NAMALWA (cell line): Measurements from ENCODE around the gene GOLGA6L6.
"Not testable (repeated sequence)": the region's sequence is repeated elsewhere in the genome, so short reads cannot be mapped to it uniquely, and the experiment has no call there.

ENCODE experiments used
- DNase-seq: peaks from one replicate; pipeline ENCODE4 v3.0.0-alpha.2; 2015; ENCODE audit warnings: low spot score

GOLGA6L6 gene, protein sequence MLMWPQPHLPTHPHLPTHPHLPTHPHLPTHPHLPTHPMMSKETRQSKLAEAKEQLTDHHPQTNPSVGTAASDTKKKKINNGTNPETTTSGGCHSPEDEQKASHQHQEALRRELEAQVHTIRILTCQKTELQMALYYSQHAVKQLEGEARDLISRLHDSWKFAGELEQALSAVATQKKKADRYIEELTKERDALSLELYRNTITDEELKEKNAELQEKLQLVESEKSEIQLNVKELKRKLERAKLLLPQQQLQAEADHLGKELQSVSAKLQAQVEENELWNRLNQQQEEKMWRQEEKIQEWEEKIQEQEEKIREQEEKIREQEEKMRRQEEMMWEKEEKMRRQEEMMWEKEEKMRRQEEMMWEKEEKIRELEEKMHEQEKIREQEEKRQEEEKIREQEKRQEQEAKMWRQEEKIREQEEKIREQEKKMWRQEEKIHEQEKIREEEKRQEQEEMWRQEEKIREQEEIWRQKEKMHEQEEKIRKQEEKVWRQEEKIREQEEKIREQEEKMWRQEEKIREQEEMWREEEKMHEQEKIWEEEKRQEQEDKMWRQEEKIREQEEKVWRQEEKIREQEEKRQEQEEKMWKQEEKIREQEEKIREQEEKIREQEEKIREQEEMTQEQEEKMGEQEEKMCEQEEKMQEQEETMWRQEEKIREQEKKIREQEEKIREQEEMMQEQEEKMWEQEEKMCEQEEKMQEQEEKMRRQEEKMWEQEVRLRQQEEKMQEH

DNA sequence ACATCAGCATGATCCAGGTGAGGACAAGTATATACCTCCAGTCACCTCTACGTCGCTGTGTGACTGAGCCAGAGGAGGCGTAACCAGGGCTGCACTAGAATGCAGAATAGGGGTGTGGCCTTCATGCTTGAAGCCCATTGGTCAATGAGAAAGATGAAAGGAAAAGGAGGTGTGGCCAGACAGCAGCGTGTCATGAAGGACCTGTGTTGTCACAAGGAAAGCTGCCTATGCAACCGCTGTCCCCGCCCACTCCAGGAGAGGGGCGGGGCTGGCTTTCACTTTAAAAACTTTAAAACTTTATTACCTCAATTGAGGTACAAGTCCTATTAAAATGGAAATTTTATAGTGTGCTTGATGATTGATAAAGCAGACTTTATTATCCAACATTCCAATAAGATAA, at the start of gene GOLGA6L6:
Gene GOLGA6L6 (minus strand): TSS at position 101 of the 400 bp plus-strand sequence. CDS start 91 bp downstream, at position 10.
- not testable (repeated sequence) for DNase-seq

DNA sequence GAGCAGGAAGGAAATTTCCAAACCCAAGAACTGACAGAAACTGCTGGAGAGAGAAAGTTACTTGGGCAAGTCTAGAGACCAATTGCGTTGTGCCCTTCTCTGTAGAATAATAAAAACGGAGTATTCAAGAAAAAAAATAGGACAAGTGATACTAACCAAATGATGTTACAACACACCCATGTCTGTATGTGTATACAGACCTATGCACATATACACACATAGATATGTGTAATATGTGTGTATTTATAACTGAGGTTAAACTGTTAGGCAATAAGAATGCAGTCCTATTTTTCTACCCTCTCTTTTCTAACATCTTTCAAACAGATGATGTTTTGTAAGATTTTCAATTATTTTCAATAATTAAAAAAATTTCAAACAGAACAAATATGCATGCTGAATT, 48.5 kb upstream of the GOLGA6L6 start:
- not testable (repeated sequence) for DNase-seq

DNA sequence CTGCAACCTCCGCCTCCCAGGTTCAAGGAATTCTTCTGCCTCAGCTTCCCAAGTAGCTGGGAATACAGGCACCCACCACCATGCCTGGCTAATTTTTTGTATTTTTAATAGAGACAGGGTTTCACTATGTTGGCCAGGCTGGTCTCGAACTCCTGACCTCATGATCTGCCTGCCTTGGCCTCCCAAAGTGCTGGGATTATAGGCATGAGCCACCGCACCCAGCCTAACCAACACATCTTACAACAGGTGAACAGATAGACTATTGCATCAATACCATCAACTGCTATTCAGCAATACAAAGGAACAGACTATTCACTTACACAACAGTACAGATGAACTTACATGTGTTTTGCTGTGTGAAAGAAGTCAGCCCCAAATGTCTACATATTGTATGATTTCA, 45.2 kb upstream of the GOLGA6L6 start:
- not testable (repeated sequence) for DNase-seq

DNA sequence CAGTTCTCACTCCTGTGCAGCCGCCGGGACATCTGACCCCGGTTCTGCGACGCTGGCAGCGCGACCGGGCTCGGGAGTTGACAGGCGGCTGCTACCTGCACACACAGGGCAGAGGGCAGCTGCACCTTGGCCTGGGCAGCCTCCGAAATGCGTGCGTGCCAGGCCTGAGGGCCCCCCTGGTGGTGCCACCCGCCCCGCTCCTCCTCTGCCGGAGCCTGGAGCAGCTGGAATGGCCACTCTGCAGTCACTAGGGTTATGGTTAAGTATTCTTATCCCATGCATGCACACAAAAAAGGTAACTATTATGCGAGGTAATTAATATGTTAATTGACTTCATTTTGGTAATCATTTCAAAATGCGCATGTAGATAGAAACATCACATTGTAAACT, 41.1 kb upstream of the GOLGA6L6 start:
- DNase-seq = not testable (repeated sequence)

DNA sequence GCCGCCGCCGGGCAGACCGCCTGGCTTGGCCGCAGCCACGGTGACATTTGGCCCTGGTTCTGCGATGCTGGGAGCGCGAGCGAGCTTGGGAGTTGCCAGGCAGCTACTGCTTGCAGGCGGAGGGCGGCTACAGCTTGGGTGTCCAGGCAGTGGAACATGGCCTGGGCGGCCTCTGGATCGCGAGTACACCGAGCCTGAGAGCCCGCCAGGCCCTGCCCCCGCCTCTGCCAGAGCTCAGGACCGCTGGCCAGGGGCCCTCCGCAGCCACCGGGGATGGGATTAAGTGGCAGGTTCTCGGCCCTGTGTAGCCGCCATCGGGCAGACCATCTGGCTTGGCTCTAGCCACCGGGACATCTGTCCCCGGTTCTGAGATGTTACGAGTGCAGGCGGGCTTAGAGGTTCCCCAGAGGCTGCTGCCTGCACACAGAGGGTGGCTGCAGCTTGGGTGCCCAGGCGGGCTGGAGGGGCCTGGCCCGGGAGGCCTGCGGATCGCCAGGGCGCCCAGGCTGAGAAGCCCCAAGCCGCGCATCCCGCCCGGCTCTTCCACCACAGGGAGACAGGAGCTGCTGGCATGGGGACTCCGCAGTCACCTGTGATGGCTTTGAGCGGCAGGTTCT, 40.6 kb upstream of the GOLGA6L6 start:
- not testable (repeated sequence) for DNase-seq

DNA sequence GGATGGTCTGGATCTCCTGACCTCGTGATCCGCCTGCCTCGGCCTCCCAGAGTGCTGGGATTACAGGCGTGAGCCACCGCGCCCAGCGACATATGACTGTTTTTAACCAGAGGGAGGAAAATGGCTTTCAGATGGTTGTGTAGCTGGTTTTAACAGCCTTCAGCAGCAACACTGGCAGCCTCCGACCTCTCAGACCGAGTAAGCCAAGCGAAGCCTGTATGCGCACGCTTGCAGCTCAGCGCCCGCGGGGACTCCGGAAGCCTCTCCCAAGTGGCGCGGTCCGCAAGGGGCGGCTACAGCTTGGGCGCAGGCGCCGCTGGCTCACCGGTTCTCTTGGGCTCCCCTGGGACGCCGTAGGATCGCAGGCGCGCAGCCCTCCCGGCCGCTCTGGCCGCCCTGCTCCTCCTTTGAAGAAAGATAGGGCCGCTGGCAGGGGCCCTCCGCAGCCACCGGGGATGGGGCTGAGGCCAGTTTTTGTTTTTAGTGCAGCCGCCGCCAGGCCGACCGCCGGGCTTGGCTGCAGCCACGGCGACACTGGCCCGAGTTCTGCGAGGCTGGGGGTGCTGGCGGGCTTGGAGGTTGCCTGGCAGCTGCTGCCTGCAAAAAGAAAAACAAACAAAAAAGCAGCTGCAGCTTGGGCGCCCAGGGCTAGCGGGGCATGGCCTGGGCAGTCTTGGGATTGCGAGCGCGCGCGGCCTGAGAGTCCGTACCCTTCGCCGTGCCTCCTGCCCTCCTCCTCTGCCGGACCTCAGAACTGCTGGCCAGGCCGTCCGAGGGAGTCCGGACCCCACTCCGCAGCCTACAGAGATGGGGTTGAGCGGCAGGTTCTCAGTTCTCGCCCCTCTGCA, 39.9 kb upstream of the GOLGA6L6 start:
- DNase-seq = not testable (repeated sequence)

DNA sequence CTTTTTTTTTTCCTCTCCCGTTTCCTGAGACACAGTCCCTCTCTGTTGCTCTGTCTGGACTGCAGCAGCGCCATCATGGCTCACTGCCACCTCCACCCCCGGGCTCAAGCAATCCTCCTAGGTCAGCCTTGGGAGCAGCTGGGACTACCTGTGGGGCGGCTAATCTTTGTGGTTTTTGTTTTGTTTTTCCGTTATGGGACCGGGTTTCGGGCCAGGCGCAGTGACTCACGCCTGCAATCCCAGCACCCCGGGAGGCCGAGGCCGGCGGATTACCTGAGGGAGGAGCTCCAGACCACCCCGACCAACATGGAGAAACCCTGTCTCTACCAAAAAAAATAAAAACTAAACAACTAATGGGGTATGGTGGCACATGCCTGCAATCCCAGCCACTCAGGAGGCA, 38.1 kb upstream of the GOLGA6L6 start:
- DNase-seq = not testable (repeated sequence)

DNA sequence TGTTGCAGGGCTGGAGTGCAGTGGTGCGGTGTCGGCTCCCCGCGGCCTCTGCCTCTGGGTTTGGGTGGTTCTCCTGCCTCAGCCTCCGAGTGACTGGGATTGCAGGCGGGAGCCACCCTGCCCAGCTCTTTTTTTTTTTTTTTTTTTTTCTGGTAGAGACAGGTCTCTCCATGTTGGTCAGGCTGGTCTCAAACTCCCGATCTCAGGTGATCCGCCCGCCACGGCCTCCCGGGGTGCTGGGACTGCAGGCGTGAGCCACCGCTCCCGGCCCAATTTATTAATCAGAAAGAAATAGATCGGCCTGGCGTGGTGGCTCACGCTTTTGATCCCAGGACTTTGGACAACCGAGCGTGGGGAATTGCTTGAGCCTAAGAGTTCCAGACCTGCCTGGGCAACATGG, 9.7 kb upstream of the GOLGA6L6 start:
- DNase-seq = not testable (repeated sequence)

DNA sequence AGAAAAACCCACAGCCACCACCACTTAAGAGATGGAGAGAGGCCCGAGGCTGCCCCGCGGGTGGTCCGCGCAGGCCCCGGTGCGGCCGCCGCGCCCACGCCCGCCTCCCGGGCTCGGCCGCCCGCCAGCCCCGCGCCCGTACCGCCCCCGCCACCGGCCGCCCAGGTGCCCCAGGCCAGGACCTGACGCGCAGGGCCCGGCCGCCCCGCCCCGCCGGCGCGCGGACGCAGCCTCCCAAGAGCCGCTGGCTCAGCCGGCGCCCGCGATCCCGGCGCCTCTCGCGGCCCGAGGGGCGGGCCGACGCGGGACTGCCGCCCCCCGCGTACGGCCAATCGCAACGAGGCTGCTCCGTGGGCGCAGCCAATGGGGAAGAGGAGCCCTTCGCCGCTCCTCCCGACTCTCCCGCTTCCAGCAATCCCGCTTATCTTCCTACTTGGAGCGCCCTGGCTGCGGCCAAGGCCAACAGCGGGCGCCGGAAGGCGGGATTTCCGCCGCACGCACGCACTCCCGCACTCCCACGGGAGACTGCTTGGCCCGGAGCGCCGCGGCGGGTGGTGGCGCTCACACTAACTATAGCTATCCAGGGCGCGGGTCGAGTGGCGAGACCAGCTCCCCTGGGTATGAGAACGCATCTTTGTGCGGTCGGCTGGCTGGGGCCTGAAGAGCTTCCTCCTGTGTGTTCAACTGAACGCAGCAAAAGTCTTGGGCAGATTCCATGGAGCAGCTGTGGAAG, 35.5 kb downstream of the GOLGA6L6 start:
- DNase-seq = not testable (repeated sequence)

DNA sequence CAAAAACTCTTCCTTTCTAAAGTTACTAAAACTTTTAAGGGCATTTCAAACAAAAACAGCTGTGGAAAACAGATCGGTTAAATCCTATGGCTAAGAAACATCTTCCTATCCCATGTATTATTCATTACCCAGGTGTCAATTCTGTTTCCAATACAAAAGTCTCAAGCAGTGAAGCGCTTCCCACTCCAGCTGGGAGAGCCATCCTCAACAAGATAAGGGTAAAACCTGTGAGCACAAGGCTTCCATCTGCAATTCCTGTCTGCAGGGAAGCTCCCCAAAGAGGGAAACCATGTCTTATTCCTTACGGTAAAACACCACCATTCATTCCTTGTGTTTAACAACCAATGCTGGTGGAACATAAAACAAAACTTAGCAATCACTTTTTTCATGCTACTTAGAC, 38.8 kb downstream of the GOLGA6L6 start:
- DNase-seq = not testable (repeated sequence)

DNA sequence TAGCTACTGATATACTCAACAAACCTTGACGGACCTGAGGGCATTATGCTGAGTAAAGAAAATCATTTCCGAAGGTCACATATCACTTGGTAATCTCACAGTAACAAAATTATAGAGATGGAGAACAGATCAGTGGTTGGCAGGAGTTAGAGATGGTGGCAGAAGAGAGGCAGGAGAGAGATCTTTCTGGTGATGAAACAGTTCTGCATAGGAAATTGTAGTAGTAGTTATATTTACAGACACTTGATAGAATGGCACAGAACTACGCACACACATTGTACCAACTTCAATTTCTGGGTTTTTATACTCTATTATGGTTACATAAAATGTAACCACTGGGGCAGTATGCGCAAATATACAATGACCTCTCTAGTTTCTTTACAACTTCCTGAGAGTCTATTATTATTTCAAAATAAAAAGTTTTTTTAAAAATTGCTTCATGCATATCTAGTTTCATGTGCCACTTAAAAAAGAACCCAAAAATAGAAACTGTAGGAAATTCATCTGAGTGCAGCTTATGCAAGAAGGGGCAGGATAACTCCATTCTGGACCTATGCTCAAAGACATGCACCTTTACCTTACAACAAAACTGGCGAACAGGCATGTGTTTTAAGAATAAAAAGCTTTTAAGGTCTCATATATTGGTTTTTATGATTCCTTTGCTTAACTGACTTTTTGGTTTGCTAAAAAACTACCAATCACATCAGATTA, 39.9 kb downstream of the GOLGA6L6 start:
- not testable (repeated sequence) for DNase-seq

DNA sequence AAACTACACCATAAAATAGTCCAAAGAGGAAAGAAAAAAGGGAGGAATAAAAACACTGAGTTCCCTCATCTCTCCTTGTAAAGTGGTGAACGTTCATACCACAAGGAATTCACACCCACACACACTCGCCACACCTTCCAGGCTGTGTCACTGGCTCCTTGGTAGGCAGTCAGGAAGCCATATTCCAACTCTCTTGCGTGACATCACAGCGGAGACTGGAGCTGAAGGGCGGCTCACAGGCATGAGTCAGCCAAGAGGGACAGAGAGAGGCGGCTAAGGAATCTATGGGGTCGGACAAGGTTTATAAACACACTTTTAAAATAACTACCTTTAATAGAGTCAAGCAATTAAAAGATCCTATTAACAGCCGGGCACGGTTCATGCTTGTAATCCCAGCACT, 43.8 kb downstream of the GOLGA6L6 start:
- DNase-seq = not testable (repeated sequence)

DNA sequence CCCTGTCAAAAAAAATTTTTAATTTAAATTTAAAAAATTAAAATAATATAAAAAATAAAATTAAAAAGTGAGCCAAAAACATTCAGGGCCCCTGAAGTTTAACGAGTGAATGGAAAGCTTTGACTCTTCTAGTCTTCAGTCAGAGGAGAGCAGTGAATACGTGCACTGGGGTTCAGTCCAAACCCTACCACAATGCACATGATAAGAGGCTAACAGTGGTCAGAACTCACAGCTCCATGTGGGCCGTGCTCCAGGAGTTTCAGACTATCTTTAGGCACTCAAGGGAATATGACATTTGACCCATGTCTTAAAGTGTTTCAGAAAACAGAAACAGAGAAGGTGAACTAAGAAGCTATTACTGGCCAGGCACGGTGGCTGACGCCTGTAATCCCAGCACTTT, 48.6 kb downstream of the GOLGA6L6 start:
- not testable (repeated sequence) for DNase-seq

DNA sequence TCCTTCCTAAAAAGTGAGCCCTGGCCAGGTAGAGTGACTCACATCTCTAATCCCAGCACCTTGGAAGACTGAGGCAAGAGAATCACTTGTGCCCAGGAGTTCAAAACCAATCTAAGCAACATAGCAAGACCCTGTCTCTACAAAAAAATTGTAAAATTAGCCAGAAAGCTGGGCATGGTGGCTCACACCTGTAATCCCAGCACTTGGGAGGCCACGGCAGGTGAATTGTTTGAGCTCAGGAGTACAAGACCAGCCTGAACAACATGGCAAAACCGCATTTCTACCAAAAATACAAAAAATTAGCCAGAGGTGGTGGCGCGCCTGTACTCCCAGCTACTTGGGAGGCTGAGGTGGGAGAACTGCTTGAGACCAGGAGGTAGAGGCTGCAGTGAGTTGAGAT, 49.0 kb downstream of the GOLGA6L6 start:
- not testable (repeated sequence) for DNase-seq

DNA sequence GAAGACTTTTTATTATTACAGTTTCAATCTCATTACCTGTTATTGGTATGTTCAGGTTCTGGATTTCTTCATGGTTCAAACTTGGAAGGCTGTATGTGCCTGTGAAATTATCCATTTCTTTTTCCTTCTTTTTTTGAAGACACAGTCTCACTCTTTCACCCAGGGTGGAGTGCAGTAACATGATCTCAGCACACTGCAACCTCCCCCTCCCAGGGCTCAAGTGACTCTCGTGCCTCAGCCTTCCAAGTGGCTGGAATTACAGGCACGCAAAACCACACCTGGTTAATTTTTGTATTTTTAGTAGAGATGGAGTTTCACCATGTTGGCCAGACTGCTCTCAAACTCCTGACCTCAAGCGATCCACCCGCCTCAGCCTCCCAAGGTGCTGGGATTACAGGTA, 52.3 kb downstream of the GOLGA6L6 start:
- not testable (repeated sequence) for DNase-seq
